Stimulated activated CD4-positive, alpha-beta T cell treated with anti-CD3 and anti-CD28 coated beads, Interleukin-4, amount 100 ng/mL, for 48 hours (primary cell): Measurements from ENCODE around the gene ARAF.

ENCODE experiments used
- DNase-seq, 2 donors: peaks; one replicate each; pipeline ENCODE4 v3.0.0-alpha.2; 2020; ENCODE audit warnings: low read depth in 2 of 2

Gene ARAF

GRCh38 chrX:47564438-47565085, 3.6 kb downstream of the ARAF start:
- no peak for DNase-seq

- DNase-seq, result no peak
Observed at GRCh38 chrX:47566841-47567240, 5.8 kb downstream of the ARAF start.

- DNase-seq, result peak in 1 of 2 donors; percentile 27
Observed at GRCh38 chrX:47568656-47569295, 7.8 kb downstream of the ARAF start.

GRCh38 chrX:47570794-47571193, 9.8 kb downstream of the ARAF start:
- no peak for DNase-seq

- DNase-seq, result no peak
Observed at GRCh38 chrX:47571215-47571614, 10.2 kb downstream of the ARAF start.

GRCh38 chrX:47571896-47572295, 10.9 kb downstream of the ARAF start:
- DNase-seq, result no peak

- DNase-seq, result no peak
Observed at GRCh38 chrX:47572773-47573340, 11.9 kb downstream of the ARAF start.

- DNase-seq, result no peak
Observed at GRCh38 chrX:47573341-47574075, 12.5 kb downstream of the ARAF start.

- DNase-seq, result no peak
Observed at GRCh38 chrX:47574076-47574546, 13.1 kb downstream of the ARAF start.

GRCh38 chrX:47574547-47575301, 13.7 kb downstream of the ARAF start:
- DNase-seq, result no peak

GRCh38 chrX:47576021-47576898, 15.3 kb downstream of the ARAF start:
- no peak for DNase-seq

- DNase-seq, result no peak
Observed at GRCh38 chrX:47577424-47577823, 16.4 kb downstream of the ARAF start.

- no peak for DNase-seq
Observed at GRCh38 chrX:47577901-47578300, 16.9 kb downstream of the ARAF start.

GRCh38 chrX:47578692-47579091, 17.7 kb downstream of the ARAF start:
- no peak for DNase-seq

GRCh38 chrX:47579537-47579936, 18.5 kb downstream of the ARAF start:
- peak in 1 of 2 donors; percentile 17 for DNase-seq

- peak; percentile 64 to 80 for DNase-seq
Observed at GRCh38 chrX:47581731-47582647, 21.0 kb downstream of the ARAF start, which contains the start of gene TIMP1. TIMP1 (plus strand) TSS chrX:47582436; CDS start chrX:47583416, 980 bp downstream.

- DNase-seq, result no peak
Observed at GRCh38 chrX:47583240-47583861, 22.3 kb downstream of the ARAF start.

GRCh38 chrX:47584714-47585113, 23.7 kb downstream of the ARAF start:
- no peak for DNase-seq

GRCh38 chrX:47585273-47585672, 24.3 kb downstream of the ARAF start:
- DNase-seq, result no peak
